OCI-LY1 (cell line): Measurements from ENCODE around the gene LAYN.

ENCODE experiments used
- CTCF ChIP-seq: fragments of 200-600 bp; sonication (generic), shearing (Covaris generic); IDR thresholded peaks from 2 replicates; pipeline ENCODE4 v1.5.1; 2017; ENCODE audit warnings: mild to moderate bottlenecking, antibody characterized with exemption, low read length, moderate library complexity, mixed read lengths
- EZH2 ChIP-seq: fragments of 200-600 bp; sonication (generic), shearing (Covaris generic); IDR thresholded peaks from 2 replicates; pipeline ENCODE4 v1.8.0; 2017; ENCODE audit warnings: borderline replicate concordance, mixed run types, mild to moderate bottlenecking, antibody characterized with exemption, low read length, moderate library complexity, mixed read lengths

- peak; percentile 96 for TF ChIP-seq CTCF
- TF ChIP-seq EZH2: no peak
These were observed 64.0 kb downstream of the LAYN start for GRCh38 chr11:111604392-111605009.
